Measurements from ENCODE around the gene SLC30A2. TPM values are rescaled to one million over a fixed set of nuclear protein-coding genes. Genes with fewer than 3 reads are reported as not detected.

SLC30A2 gene
- total and polyA plus RNA-seq, 10 of the 15 experiments (the other 5 are each of a cell fraction or from before 2014, with no cell fraction given) = 0.13 TPM; not detected in 9

- ChIA-PET CTCF (no interaction called here), POLR2A (no interaction called here)
- WGBS (ENCODE audit: insufficient coverage, insufficient replicate concordance, low lambda C conversion rate, missing lambda C conversion rate) = 21% methylated on average over 12 of the region's 12 CpGs
These were observed 15.1 kb upstream of the SLC30A2 start for GRCh38 chr1:26060832-26061574.

More at GRCh38 chr1:26060832-26061574, 15.1 kb upstream of the SLC30A2 start:
- no peak for TF ChIP-seq SIN3A (IDR thresholded peaks at IDR 0.05; ENCODE audit: low read depth, low read length)
- TF ChIP-seq HDAC6 (IDR thresholded peaks at IDR 0.05; ENCODE audit: unreplicated experiment) = no peak
- no peak for TF ChIP-seq MYC (IDR thresholded peaks at IDR 0.05; ENCODE audit: insufficient read depth, insufficient read length, insufficient replicate concordance, low read length, severe bottlenecking)
- TF ChIP-seq SMARCA5 (IDR thresholded peaks at IDR 0.05) = no peak
- no peak for TF ChIP-seq MLLT1 (IDR thresholded peaks at IDR 0.05)
- TF ChIP-seq NR2C2 (IDR thresholded peaks at IDR 0.05; ENCODE audit: borderline replicate concordance, control insufficient read depth, insufficient read length, low read depth) = no peak
- TF ChIP-seq TCF7 (IDR thresholded peaks at IDR 0.05; ENCODE audit: borderline replicate concordance) = no peak
- no peak for TF ChIP-seq SRF (IDR thresholded peaks at IDR 0.05; ENCODE audit: low read depth in 2 of 2, low read length in 2 of 2)
- TF ChIP-seq E4F1 (IDR thresholded peaks at IDR 0.05; ENCODE audit: borderline replicate concordance, partially characterized antibody) = no peak
- TF ChIP-seq CEBPB (IDR thresholded peaks at IDR 0.05; ENCODE audit: borderline replicate concordance in 1 of 2, low read depth in 2 of 2, low read length in 2 of 2) = no peak
- TF ChIP-seq BCL3 (IDR thresholded peaks at IDR 0.05; ENCODE audit: borderline replicate concordance, insufficient read depth, low read depth, low read length, poor library complexity, severe bottlenecking) = no peak
- TF ChIP-seq FOS (IDR thresholded peaks at IDR 0.05; ENCODE audit: borderline replicate concordance, extremely low read depth, insufficient read length) = no peak
- TF ChIP-seq SUPT20H (IDR thresholded peaks at IDR 0.05; ENCODE audit: borderline replicate concordance, control insufficient read depth, low read depth, low read length) = no peak
- Histone ChIP-seq H3K79me2 (ENCODE audit: control insufficient read depth, insufficient read depth, low read length) (no peaks in the 10 kb centered on the region), H3K9me3 (replicated peaks; ENCODE audit: control insufficient read depth, insufficient read depth, low read length) (no peaks in the 10 kb centered on the region), H2AFZ (ENCODE audit: control insufficient read depth, low read depth, low read length) (no peak overlapping the region), H4K20me1 (ENCODE audit: control insufficient read depth, insufficient read depth) (no peaks in the 10 kb centered on the region), H3K4me2 (ENCODE audit: control insufficient read depth, insufficient read depth) (no peak overlapping the region), H3K4me3 (no peak overlapping the region), H3K27ac (ENCODE audit: control insufficient read depth, insufficient read depth) (no peak overlapping the region), H3K36me3 (ENCODE audit: control insufficient read depth in 2 of 2, insufficient read depth in 2 of 2, low read length in 1 of 2) (no peaks in the 10 kb centered on the region), H3K4me1 (ENCODE audit: control insufficient read depth, insufficient read depth, low read length) (no peaks in the 10 kb centered on the region), H3K9ac (ENCODE audit: control insufficient read depth, insufficient read depth, low read length) (no peak overlapping the region), H3K27me3 (replicated peaks in 1 of 2; ENCODE audit: control insufficient read depth in 2 of 2, insufficient read depth in 2 of 2, low read length in 1 of 2) (peaks cover 0 to 2% of the 10 kb centered on the region in 2 experiments; a peak in 3 of 4 replicates)
- ATAC-seq (no peak), FAIRE-seq (no peak), DNase-seq (ENCODE audit: low read depth, low spot score) (no peak)
- no TSS peak for BruUV-seq (replicated peaks)
- RAD21 ChIA-PET (ENCODE audit: unreplicated experiment) = no interaction called here
- SMC1A ChIA-PET (ENCODE audit: uncharacterized antibody, unreplicated experiment) = no interaction called here
- in situ Hi-C loops (cut with MboI) (no loop called here), intact Hi-C loops (cut with micrococcal nuclease; ENCODE audit: unreplicated experiment) (no loop called here)
